ENCODE data around the gene RPL5. TPM values are rescaled to one million over a fixed set of nuclear protein-coding genes. Genes with fewer than 3 reads are reported as not detected.

The RPL5 gene
- polyA plus RNA-seq, 1 donor, result 2,734 TPM

GRCh38 chr1:92886886-92887419 is 55.1 kb downstream of the RPL5 start:
- no CpG with 5 or more reads among the region's 2 CpGs for WGBS (ENCODE audit: insufficient coverage, low lambda C conversion rate)

GRCh38 chr1:92887465-92887864 is 55.6 kb downstream of the RPL5 start:
- no peaks in the 10 kb centered on the region for H3K9me3 ChIP-seq (ENCODE audit: control insufficient read depth, low read depth, low read length)
- no peaks in the 10 kb centered on the region for H3K4me1 ChIP-seq (ENCODE audit: control insufficient read depth, insufficient read depth, low read length)
- H3K4me3 ChIP-seq (ENCODE audit: low read length), result no peak overlapping the region
- H3K27me3 ChIP-seq (ENCODE audit: control insufficient read depth, insufficient read depth, low read length), result no peaks in the 10 kb centered on the region
- DNase-seq, result no peak
- no peaks in the 10 kb centered on the region for H3K36me3 ChIP-seq (ENCODE audit: control insufficient read depth, insufficient read depth, low read length)
- H3K27ac ChIP-seq (ENCODE audit: low read length), result no peak overlapping the region
- WGBS (ENCODE audit: insufficient coverage, low lambda C conversion rate), result 100% methylated on average over 1 of the region's 2 CpGs

More at GRCh38 chr1:92886886-92887419, 55.1 kb downstream of the RPL5 start:
- Histone ChIP-seq H3K4me3 (ENCODE audit: low read length) (no peak overlapping the region), H3K27me3 (ENCODE audit: control insufficient read depth, insufficient read depth, low read length) (no peaks in the 10 kb centered on the region), H3K4me1 (ENCODE audit: control insufficient read depth, insufficient read depth, low read length) (no peaks in the 10 kb centered on the region), H3K9me3 (ENCODE audit: control insufficient read depth, low read depth, low read length) (no peaks in the 10 kb centered on the region), H3K36me3 (ENCODE audit: control insufficient read depth, insufficient read depth, low read length) (no peaks in the 10 kb centered on the region), H3K27ac (ENCODE audit: low read length) (no peak overlapping the region)
- peak; percentile 5 to 48 for DNase-seq

Other genes with a start within 250 kb of the RPL5 start
- 15.7 TPM for gene EVI5, start 46.9 kb upstream of the RPL5 start, polyA plus RNA-seq
- 15.9 TPM for gene DIPK1A, start 129.4 kb downstream of the RPL5 start, polyA plus RNA-seq
- 30.6 TPM for gene MTF2, start 247.2 kb downstream of the RPL5 start, polyA plus RNA-seq